GM21717 (cell line): Measurements from ENCODE around the gene MED15.
A peak's percentile ranks its signal among the peaks of the same experiment; 100 is the strongest.
"Not testable (repeated sequence)": the region's sequence is repeated elsewhere in the genome, so short reads cannot be mapped to it uniquely, and the experiment has no call there.

Source experiments
- ATAC-seq: cut with Tn5 transposase; IDR thresholded peaks from one replicate; pipeline ENCODE4 v1.9.1; 2021; ENCODE audit warnings: mild to moderate bottlenecking, moderate library complexity; ENCODE audit not compliant: unreplicated experiment

MED15 gene

GRCh38 chr22:20507253-20508066 is at the start of gene MED15:
TSS of gene MED15 (plus strand) at chr22:20507610. CDS start at chr22:20507679, 69 bp downstream.
- ATAC-seq, result peak; percentile 69

DNA sequence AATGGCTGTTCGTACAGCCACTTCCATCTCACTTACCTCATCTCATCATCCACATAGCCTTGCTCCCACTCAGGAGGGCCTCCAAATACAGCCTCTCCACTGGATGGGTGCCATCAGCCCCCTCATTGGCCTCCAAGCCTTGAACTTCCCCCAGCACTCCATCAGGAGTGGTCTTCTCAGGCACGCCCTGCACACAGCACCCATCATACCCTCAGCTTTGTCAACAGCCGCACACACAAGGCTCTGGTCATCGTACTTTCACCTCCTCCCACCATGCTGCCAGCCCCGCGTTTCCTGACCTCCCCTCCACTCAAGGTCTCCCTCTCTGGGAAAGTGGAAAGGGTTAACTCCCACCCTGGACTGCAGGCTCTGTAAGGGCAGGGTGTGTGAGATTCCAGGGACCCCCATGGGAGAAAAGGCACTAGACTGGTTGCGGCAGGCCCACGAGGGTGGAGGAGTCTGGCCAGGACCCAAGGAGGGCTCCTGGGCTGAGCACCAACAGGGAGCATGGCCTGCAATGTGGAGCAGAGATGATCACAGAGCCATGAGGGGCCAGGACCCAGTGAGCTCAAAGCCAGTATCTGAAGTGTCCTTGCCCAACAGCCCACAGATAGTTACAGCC is 48.8 kb upstream of the MED15 start:
- ATAC-seq, result no peak

DNA sequence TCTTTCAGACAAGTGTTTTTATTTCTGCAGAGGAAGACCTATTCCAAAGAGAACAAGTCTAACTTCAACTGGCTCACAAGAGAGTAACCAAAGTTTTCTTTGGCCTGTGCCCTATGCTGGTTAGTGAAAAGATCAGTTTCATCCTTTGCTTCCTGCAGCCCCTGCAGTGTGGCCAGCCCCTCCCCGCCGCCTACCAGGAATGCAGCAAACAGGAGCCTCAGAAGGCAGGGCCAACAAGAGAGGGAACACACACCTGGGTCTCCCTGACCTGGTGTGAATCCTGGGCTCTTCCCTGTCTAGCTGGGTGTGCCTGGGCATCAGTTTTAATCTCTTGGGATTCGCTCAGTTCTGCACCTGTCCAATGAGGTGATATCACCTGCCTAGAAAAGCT is 48.3 kb upstream of the MED15 start:
- no peak for ATAC-seq

DNA sequence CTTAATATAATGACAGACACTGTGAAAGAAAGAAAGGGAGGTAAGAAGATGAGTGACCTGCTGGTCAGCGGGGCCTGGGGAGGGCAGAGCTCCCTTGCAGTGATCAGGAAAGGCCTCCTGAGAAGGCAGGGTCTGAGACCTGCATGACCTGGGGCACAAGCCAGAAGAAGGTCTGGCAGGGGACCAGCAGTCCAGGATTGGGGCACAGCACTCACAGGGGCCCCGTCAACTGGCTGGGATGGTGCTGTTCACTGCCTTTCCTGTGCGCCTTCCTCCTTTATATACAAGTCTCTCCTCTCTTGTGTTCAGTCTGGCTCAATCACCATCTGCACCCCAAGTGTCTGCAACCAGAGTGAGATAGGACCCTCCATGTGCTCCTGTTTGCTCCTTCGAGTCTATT is 47.5 kb upstream of the MED15 start:
- no peak for ATAC-seq

DNA sequence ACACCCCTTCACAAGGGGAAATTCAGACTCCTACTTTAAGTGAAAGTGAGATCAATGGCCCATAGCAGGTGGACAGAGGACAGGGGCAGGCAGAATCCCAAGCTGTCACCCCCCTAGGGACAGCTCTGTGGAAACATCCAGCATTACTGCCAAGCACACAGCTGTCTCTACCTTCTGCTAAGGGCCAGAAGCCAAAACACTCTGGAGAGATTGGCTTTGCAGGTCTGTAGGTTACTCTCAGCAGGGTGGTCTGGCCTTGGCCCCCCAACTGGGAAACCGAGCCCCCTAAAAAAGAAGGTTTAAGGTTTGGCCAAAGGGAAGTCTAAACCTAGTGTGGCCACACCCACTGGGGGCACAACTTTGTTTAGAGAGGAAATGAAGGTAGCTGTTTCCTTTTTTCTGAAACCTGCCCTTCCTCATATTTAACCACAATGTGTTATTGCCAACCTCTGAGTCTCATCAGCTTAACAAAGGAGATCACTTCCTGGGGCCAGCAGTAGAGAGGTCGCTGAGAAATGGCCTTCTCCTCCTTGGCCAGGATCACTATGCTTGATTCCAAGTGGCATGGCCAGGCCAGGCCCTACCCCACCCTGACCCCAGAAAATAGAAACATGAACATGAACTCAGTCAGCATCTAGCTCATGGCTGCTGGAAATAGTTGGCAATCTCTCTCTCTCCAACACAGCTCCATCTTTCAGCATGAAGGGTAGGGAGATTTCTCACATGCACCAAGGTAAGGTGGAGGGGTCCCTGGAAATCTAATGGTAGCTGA is 43.9 kb upstream of the MED15 start:
- no peak for ATAC-seq

- no peak for ATAC-seq
These were observed 43.3 kb upstream of the MED15 start for GRCh38 chr22:20464096-20464614.

- ATAC-seq, result no peak
These were observed 42.3 kb upstream of the MED15 start for GRCh38 chr22:20464912-20465758.

DNA sequence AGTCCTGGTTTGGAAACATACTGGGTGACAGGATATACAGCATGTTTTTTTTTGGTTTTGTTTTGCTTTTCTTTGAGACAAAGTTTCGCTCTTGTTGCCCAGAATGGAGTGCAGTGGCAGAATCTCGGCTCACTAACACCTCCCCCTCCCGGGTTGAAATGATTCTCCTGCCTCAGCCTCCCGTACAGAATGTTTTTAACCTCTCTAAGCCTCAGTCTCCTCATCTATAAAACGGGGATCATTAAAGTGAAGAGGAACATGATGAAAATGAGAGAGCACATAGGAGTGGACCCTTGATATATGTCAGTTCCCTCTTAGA is 41.7 kb upstream of the MED15 start:
- no peak for ATAC-seq

DNA sequence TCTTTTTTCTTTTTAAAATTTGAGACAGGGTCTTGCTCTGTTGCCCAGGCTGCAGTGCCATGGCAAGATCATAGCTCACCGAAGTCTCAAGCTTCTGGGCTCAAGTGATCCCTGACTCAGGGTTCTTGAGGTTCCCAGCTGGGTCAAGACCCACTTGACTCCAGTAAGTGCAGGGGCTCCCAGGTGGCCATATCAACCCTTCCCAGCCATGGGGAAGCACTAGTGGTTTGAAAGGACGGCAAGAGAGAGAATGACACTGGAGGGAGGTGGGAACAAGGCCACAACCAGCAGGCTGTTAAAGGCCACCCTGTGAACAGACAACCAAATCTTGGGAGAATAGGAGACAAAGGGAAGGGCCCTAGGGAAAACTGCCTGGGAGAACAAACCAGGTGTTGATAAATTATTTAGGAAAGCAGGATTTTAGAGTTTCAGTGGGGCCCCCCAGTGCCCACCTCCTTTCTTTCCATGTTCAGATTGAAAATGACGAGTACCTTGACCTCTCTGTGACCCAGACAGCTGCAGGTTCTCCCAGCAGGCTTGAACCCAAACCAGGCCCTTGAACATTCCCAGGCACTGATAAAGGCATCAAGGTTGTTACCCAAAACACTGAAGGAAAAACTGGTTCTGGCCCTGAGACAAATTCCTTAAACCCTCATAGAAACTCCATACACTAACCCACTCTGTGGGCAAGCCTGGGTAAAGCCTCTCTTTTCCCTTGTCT is 40.6 kb upstream of the MED15 start:
- no peak for ATAC-seq

DNA sequence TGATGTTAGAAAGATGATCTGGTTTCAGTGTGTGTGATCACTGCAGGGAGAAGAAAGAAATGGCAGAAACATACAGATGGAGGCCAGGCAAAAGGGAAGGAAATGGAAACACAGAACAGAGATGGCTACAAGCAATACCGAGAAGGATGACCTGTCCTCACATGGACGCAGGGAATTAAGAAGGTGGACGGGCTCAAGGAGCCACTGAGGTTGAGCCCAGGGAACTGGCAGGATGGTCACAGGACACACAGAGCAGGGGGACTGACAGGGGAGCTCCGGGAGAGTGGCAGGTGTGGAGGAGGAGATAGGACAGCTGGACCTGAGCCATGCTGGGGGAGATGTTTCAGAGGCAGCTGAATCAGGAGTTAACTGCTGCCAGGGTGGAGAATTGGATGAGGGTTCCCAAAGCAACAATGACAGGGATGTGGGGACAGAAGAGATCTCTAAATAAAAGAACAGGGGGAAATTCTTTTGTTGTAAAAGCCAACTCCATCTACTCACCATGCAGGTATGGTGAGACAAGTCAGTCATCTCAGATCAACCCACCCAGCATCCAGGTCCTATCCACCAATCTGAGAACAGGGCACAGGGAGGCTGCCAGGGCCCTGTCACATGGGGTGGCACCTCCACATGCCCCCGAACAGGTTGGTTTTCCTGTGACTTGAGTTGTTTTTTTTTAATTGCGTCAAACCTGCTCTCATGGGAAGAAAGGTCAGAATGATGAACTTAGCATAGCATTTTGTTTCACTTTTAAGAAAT is 38.1 kb upstream of the MED15 start:
- ATAC-seq, result no peak

DNA sequence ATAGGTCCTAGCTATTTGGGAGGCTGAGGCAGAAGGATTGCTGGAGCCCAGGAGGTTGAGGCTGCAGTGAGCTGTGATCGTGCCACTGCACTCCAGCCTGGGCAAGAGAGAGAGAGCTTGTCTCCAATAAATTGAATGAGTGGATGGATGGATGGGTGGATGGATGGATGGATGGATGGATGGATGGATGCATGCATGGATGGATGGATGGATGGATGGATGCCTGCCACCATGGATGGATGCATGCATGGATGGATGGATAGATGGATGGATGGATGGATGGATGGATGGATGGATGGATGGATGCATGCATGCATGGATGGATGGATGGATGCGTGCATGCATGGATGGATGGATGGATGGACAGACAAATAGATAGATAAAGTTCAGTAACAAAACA is 36.9 kb upstream of the MED15 start:
- ATAC-seq, result not testable (repeated sequence)

DNA sequence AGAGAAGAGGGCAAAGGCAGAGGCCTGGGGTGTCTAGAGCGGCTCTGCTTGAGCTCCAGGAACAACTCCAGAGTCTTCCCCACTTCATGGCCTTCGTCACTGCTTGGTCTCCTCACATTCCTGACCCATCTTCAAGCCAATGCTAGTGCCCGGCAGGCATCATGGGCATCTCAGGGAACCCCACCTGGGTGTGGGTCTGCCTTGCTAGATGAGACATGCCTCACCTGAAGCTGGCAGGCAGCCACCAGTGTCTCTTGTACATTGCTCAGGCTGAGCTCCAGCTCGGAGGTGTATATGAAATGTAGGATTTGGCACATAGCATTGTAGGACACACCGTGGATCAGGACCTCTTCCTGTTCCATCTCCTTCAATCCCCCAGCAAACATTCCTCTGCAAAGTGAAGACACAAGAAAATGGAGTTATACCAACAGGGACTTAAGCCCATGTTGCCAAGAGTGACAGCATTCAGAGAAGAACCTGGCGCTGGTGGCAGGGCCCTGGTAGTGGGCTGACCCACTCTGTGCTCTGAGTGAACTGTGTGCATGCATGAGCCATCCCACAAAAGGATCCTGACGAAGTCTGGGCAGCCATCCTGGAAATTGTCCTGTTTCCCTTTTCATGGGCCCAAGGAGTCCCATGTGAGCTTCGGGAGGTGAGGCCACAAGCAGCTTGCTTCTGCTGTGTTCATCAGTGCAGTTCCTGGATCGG is 36.1 kb upstream of the MED15 start:
- no peak for ATAC-seq

GRCh38 chr22:20472629-20473442 is 34.6 kb upstream of the MED15 start:
- ATAC-seq, result no peak

- ATAC-seq, result no peak
These were observed 32.3 kb upstream of the MED15 start for GRCh38 chr22:20475115-20475436.

DNA sequence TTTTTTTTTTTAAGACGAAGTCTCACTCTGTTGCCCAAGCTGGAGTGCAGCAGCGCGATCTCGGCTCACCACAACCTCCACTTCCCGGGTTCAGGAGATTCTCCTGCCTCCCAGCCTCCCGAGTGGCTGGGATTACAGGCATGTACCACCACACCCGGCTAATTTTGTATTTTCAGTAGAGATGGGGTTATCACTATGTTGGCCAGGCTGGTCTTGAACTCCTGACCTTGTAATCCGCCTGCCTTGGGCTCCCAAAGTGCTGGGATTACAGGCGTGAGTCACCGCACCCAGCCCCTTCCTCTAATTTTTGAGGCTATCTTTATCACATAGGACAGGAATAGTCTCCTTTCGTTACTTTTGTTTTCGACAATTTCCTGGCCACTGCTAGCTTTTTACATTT is 31.8 kb upstream of the MED15 start:
- not testable (repeated sequence) for ATAC-seq

GRCh38 chr22:20478059-20478458 is 29.4 kb upstream of the MED15 start:
- ATAC-seq, result not testable (repeated sequence)

DNA sequence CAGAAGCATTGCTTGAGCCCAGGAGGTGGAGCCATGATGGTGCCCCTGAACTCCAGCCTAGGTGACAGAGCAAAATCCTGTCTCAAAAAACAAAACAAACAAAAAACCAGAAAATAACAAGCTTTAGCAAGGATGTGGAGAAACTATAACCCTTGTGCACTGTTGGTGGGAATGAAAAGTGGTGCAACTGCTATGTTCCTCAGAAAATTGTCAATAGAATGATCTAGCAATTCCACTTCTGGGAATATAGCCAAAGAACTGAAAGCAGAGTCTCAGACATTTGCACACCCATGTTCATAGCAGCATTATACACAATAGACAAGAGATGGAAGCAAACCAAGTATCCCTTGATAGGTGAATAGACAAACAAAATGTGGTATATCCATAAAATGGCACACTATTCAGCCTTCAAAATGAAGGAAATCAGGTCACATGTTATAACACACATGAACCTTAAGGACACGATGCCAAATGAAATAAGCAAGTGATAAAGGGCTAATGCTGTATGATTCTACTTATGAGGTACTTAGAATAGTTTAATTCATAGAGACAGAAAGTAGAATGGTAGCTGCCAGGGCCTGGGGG is 27.7 kb upstream of the MED15 start:
- ATAC-seq, result no peak

- ATAC-seq, result not testable (repeated sequence)
These were observed 24.3 kb upstream of the MED15 start for GRCh38 chr22:20483143-20483506.
